GM19395 (cell line): ENCODE results near the gene LIPC.

Source experiments
- ATAC-seq: cut with Tn5 transposase; IDR thresholded peaks from one replicate; pipeline ENCODE4 v1.9.1; 2021; ENCODE audit warnings: mild to moderate bottlenecking, moderate library complexity; ENCODE audit not compliant: unreplicated experiment

The LIPC gene

DNA sequence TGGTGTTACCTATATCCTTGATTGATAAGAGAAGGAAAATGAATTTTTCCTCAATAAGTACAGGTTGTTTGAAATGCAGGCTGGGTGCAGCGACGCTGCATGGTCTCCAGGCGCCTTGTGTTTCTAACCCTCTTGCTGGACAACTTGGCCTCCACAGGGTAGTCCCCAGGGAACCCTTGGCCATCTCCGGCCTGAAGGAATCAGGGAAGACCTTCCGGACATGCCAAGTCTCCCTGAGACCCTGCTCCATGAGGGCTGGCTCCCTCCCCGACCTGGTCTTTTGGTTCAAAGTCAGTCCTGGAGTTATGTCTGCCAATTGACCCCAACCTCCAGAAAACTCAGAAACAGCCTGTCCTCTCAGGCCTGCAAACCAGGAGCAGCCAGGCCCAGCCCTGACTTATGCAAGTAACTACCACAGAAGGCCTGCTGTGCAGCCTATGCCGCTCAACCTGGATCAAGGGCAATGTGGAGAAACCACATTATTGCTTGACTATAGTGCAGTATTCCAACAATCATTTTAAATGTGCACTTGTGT, 98.3 kb downstream of the LIPC start:
- ATAC-seq = no peak

DNA sequence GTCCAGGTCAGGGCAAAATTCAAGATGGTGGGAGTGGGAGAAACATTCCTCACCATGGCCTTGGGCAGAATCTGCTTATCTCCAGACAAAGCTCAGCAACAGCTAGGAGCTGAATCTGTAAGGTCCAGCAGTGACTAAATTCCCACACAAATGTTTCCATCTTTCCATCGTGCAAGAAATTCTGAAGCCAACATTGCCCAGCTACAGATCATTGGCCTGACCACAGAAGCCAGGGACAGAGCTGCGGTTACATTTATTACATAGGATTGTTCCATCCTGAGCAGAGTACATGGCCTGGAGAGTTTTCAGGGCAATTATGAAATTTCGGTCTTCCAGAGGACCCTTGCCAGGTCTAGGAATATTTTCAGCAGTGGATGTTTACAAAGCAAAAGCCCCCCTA, 100.3 kb downstream of the LIPC start:
- no peak for ATAC-seq

DNA sequence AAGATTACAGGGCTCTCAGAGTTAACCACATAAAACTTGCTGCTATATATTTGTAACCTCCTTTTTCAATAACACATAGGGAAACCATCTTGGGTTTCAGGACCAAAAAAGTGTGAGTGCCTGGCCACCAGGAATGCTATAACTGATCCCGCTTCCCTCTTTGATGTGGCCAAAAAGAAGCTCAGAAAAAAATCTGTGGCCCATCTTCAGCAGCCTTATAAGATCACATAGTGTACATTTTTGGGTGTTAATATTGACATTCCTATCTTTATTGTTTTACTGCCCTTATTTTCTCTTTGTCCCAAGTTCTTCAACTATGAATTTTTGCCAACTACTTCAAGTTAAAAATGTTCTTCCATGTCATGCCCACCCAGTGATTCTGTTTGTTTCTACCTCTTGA, 102.8 kb downstream of the LIPC start:
- no peak for ATAC-seq

DNA sequence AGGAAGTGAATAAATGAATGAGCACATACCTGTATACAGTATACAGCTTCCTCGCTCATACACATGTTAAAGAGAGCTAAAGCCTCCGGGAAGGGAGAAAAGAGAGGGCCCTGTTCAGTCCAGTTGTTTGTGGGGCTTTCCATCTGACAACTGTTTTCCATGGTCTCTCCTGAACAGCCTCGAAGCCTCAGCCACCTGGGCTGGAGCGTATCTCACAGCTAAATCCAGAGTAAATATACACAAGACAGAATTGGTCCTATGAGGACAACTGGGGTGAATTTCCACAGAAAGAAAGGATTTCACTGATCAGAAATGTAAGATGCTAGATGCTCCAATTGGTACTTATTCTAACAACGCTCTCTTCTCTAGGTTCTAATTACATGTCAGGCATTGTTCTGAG, 103.5 kb downstream of the LIPC start:
- no peak for ATAC-seq

DNA sequence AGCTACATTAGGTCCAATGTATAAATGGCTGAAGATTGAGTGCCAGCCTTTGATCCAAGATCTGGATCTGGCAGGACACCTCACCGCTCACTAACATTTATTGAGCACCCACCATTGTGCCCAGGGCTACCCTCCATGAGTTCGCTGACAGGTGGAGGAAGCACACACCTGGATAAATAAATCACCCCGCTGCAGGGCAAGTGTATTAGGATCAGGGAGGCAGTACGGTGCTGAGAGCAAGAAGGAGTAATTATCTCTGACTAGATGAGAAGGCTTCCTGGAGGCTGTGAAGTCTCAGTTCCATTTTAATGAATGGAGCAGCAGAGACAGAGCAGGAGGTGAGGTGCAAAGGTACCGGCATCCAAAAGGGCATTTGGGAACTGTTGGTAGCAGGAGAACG, 104.1 kb downstream of the LIPC start:
- ATAC-seq = no peak

DNA sequence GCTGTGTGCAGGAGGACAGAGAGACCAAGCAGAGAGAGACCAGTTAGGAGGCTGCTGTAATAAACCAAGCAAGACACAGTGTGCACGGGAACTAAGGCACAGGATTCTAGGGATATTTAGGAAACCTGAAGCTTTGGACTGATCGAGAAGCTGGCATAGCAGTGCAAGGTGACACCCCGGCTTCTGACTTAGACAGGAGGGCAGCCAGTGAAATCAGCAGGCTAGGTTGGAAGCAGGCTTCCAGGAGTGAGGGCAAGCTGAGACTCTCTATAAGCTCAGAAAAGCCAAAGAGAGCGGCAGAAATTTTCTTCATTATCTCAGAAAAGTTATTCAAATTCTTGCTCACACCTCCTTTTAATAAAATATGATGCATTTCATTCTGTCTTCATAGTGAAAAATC, 104.6 kb downstream of the LIPC start:
- no peak for ATAC-seq

DNA sequence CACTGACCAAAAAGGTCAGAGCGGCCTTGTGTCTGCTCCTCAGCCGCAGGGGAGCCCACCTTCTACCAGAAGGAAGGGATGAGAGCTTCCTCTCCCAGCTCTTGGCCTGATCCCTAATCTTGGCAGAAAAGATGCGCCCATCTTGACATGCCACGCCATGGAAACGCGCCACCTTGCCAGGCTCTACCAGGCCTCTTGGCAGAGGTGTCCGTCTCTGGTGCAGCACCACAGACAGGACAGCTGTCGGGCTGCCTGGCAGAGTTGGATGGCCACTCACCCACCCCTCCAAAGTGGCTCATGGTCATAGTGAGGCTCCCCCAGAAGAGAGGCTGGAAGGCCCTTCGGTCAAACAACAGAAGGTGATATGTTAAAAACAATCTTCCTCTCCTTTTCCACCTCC, 105.2 kb downstream of the LIPC start:
- no peak for ATAC-seq

DNA sequence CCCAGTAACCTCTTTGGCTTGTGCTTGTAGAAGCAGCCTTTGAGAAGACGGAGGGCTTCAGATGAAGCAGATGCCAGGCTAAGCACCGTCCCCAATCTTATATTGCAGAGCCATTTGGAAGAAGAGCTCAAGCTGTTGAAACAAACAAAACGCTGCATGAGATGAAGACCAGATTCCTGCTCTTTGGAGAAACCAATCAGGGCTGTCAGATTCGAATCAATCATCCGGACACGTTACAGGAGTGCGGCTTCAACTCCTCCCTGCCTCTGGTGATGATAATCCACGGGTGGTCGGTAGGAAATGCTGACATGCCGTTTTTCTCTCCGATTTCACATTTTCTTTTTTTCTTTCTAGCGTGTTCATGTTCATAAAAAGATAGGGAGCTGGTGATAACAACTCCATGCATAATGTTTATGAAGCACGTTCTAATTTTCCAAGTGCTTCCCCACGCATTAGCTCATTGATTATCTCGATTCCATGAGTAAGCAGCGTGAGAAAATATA, 106.5 kb downstream of the LIPC start:
- ATAC-seq = no peak

DNA sequence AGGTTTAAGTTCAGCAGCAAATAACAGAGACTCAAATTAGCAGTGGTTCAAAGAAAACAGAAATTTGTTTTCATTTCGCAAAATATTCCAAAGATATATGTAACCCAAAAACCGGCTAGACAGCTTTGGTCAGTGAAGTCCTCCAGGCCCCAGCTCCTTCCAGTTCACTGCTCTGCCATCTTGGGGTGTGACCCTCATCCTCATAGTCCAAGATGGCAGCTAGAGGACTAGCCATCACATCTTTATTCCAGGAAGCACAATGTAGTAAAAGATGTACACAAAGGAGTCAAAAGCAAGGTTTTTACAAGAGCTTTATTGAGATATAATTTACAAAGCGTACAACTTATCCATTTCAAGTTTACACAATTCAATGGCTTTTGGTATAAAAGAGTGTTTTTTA, 107.1 kb downstream of the LIPC start:
- ATAC-seq = no peak

DNA sequence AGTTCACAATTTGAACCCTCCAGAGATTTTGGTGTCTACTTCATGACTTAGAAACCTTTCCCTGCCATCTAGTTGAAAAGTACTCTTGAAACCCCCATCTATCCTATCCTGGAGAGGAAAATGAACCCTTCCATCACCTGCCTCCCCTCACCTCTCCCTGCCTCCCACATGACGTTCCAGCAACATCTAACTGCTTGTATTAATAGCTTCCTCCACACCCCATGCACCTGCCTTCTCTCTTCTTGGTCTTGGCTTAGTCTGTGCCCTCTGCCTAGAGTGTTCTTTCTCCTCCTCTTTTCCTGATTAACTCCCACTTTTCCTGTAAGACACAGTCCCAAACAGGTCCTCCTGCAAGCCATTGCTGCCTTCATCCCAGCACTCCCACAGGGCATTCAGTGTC, 107.8 kb downstream of the LIPC start:
- no peak for ATAC-seq

DNA sequence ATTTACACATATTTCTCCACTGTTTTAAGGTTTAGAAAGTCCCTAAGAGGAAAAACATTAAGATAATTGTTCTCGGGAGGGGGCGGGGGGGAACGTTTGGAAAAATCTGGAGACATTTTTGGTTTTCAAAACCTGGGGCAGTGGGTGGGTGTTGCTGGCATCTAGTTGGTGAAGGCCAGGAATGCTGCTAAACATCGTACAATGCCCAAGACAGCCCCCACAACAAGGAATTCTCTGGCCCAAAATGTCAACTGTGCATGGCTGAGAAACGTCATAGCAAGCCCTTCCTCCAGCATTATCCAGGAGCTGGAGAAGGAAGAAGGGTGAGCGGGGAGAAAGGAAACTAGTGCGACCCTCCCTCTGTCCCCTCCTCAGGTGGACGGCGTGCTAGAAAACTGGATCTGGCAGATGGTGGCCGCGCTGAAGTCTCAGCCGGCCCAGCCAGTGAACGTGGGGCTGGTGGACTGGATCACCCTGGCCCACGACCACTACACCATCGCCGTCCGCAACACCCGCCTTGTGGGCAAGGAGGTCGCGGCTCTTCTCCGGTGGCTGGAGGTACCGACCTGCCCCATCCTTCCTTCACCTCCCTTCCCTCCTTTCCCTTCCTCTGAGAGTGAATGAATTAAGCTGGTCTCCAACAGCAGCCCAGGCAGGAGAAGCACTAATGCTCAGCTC, 109.8 kb downstream of the LIPC start:
- ATAC-seq = no peak

DNA sequence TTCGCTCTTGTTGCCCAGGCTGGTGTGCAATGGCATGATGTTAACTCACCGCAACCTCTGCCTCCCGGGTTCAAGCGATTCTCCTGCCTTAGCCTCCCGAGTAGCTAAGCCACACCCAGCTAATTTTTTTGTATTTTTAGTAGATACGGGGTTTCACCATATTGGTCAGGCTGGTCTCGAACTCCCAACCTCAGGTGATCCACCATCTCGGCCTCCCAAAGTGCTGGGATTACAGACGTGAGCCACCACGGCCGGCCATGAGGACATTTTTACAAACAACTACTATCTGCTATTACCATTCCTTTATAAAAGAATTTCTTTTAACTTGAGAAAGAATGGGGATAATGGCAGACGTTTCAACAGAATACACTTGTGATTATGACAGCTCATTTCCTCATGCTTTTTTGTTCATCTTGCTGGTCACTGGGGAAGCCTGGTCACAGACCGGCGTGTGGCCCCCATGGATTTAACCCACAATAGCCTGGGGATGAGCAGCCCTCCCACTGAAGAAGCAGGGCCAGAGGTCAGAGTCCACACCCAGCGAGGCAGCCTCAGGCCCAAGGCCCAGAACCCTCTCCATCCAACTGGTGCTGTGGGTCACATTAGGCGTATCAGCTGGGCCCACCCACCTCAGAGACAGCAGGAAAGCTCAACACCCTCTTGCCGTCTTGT, 112.0 kb downstream of the LIPC start:
- ATAC-seq = no peak

DNA sequence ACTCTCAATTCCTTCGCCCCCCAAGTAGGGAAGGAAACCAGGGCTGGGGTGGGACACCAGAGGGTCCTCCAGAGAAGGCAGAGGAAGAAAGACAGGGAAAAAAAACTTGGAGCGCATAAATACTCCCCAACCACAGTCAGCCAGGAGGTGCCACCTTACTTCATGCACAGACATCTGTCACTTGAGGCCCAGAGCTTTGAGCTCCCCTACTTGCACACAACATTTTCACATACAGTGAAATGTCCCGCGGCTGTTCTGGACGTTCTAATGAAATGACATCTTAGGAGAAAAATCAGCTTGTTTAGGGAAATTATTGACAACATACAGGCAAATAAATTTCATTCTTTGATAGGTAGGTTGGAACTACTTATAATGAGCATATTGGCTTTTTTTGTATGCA, 113.0 kb downstream of the LIPC start:
- ATAC-seq = no peak

DNA sequence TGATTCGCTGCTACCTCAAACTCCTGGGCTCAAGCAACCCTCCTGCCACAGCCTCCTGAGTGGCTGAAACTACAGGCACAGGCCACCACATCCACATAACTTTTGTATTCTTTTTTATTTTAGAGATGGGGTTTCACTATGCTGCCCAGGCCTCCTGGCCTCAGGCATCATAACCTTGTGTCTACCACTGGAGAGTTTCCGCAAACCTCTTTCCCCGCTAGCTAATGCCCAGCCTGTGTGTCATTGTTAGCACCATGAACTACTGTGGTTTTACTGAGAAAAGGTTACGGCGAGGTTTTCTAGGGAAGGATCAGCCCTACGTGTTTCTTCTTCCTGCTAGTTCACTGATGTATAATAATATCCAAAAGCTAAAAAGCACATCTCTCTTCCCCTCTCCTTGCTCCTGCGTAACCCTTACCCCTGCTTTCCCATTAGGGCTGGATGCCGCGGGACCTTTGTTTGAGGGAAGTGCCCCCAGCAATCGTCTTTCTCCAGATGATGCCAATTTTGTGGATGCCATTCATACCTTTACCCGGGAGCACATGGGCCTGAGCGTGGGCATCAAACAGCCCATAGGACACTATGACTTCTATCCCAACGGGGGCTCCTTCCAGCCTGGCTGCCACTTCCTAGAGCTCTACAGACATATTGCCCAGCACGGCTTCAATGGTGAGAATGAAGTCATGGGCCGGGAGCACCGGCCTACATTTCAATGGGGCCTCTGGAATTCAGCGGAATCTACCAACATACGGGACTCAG, 113.7 kb downstream of the LIPC start:
- ATAC-seq = no peak

DNA sequence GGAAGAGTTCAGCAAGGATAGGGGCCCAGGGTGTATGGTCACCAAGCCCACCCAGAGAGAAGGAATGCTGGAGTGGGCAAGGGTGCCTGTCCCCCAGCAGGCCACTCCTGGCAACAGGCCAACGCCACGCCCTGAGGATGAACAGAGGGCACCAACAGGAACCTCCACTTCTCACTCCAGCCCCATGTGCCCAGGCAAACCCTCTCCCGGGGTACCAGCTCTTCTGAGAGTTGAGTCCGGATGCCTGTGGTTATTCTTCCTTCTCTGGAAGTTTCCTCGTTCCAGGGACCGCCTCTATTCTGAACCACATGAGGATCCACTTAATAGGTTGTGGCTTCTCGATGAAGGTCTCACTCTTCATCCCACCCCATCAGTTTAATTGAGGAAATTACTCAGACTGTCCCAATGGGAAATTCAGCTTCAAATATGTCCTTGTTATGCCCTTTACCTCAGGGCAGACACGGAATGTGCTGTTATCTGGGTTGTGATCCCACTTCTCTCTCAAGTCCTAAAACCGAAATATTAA, 114.3 kb downstream of the LIPC start:
- no peak for ATAC-seq

DNA sequence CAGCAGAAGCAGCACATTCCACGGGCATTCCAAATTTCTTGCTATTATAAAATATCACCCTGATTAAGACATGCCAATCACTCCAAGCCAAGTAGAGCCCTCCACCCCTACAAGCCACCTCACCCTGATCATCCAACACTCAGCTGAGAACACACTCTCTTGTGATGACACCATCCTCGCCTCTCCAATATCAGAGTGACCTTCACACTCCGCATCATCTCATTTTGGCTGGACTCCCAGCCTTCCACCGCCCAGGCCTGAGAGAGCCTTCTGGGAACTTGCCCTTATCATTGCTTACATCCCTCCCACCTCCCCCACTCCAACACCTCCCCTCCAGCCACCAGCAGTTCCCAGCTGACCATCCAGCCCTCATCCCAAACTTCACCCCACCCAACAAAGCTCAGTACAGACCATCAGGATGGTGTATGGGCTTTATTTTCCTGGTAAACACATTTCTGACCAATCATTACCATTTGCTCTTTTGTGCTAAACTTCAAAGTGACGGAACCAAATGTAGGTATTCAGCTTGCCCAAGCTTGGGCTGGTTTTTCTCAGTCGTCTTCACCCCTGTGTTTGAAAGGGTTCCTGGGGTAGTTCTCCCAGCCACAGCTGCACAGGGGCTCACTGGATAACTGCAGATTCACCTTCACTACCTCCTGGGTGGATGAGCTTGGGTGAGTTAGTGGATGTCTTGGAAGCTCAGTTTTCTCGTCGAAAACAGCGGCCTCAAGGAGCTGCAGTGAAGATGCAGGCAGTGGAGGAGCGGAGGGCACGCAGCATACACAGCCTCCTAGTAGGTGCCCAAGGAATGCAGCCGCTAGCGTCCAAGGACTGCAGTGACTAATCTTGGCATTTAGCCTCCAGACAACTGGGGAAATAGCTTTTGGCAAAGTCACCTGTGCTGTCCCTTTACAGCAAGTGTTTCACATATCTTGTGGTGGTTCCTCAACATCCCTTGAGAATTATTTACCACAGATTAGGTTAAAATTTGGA, 115.1 kb downstream of the LIPC start:
- ATAC-seq = no peak

DNA sequence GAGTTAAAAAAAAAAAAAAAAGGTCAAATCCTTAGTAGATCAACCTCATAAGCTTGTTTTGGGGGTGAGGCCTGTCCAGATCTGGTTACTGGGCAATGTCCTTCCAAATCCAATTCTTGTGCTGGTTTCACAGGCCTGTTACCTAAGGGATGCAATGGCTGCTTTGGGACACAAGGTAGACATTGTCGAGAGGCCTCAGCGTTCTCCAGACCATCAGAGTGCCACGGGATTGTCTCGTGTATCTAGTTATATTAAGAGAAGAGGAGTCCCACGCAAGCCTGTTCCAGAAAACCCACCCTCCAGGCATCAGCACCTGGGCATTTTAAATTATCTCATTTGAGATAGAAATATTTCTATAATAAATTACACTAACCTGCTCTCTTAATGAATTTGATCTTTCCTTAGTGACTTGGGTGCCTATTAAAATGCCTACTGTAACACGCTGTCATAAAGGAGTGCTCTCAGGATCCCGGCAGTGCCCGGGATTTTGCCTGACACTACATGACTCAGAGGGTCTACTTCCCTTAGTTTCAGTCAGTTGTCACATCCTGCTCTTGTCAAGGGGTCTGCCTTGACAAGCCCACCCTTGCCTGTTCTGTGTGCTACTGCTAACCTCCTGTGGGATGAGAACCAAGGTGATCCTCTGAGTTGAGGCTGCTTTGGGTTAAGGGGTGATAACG, 116.0 kb downstream of the LIPC start:
- no peak for ATAC-seq

DNA sequence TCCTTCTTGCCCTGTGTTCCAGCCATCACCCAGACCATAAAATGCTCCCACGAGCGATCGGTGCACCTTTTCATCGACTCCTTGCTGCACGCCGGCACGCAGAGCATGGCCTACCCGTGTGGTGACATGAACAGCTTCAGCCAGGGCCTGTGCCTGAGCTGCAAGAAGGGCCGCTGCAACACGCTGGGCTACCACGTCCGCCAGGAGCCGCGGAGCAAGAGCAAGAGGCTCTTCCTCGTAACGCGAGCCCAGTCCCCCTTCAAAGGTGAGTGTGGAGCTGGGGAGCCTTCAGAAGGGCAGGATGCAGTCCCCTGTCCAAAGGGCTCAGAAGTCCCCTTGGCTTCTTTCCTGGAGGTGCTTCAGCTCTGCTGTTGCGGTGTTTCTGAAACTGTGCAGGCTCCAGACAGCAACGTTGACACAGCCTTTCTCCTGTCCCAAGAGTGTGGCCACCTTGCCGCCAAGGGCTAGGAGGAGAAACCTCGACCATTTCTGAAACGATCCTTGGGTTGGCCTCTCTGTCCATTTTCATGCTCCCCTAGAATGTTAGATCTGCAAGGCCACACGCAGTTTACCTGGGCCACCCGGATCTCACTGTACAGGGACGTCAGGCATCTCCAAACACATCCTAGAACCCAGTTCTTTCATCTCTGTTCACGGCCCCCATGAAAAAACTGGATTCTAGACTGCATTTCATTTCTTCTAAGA, 116.7 kb downstream of the LIPC start:
- ATAC-seq = no peak
